Thyroid gland (tissue), 4 donors: ENCODE data around the gene ETFDH.

Experiments used
- CTCF ChIP-seq, 6 experiments: fragments of 200-600 bp in 3 of 6; fragments of 450-650 bp in 3 of 6; sonication (generic) in 3 of 6; IDR thresholded peaks; one replicate each; pipeline ENCODE4 v1.5.1; 2016 to 2019; ENCODE audit warnings: antibody characterized with exemption in 6 of 6, mild to moderate bottlenecking in 2 of 6, inconsistent platforms in 1 of 6, moderate library complexity in 1 of 6
- POLR2A ChIP-seq, 2 donors: fragments of 450-650 bp; IDR thresholded peaks; one replicate each; pipeline ENCODE4 v1.6.1; 2017; ENCODE audit warnings: antibody characterized with exemption in 2 of 2, mild to moderate bottlenecking in 2 of 2, moderate library complexity in 1 of 2

GRCh38 chr4:158738866-158739265 is 66.8 kb downstream of the ETFDH start:
- TF ChIP-seq CTCF (IDR thresholded peaks at IDR 0.05) (no peak), POLR2A (IDR thresholded peaks at IDR 0.05) (no peak)
